ENCODE measurements around the gene MARK3. TPM values are rescaled to one million over a fixed set of nuclear protein-coding genes. Genes with fewer than 3 reads are reported as not detected.

MARK3 gene
- total and polyA plus RNA-seq, 2 of the 13 experiments (the other 11 are each of a cell fraction or from before 2014, with no cell fraction given) = 47.7 to 56.6 TPM

GRCh38 chr14:103549361-103550311 is 164.4 kb downstream of the MARK3 start (continued):
- no peak; the same call in 1 of the 2 replicates for TF ChIP-seq ZNF574 (CRISPR knock-in tag; IDR thresholded peaks at IDR 0.05)
- TF ChIP-seq DR1 (CRISPR knock-in tag; IDR thresholded peaks at IDR 0.05) = no peak
- peak; percentile 48 for TF ChIP-seq ASH2L (IDR thresholded peaks at IDR 0.05; ENCODE audit: insufficient read length, low read depth, low read length)
- TF ChIP-seq ZBTB46 (CRISPR knock-in tag; IDR thresholded peaks at IDR 0.05; ENCODE audit: borderline replicate concordance) = no peak
- TF ChIP-seq TMF1 (CRISPR knock-in tag; IDR thresholded peaks at IDR 0.05; ENCODE audit: low read depth) = no peak
- TF ChIP-seq MIXL1 (CRISPR knock-in tag; IDR thresholded peaks at IDR 0.05) = 0 out of 2 replicates have a peak, but pooled peaks have one; percentile 6
- TF ChIP-seq SNRNP70 (IDR thresholded peaks at IDR 0.05; ENCODE audit: low read depth, low read length) = no peak
- no peak for TF ChIP-seq GPN1 (CRISPR knock-in tag; IDR thresholded peaks at IDR 0.05; ENCODE audit: borderline replicate concordance)
- TF ChIP-seq KDM4B (CRISPR knock-in tag; IDR thresholded peaks at IDR 0.05) = no peak
- no peak for TF ChIP-seq SRSF4 (IDR thresholded peaks at IDR 0.05; ENCODE audit: low read depth, low read length, poor library complexity, severe bottlenecking)
- no peak for TF ChIP-seq KMT2A (CRISPR knock-in tag; IDR thresholded peaks at IDR 0.05)
- no peak for TF ChIP-seq CEBPZ (IDR thresholded peaks at IDR 0.05; ENCODE audit: low read length)
- no peak for TF ChIP-seq MTA3 (CRISPR knock-in tag; IDR thresholded peaks at IDR 0.05)
- no peak for TF ChIP-seq ZFP37 (CRISPR knock-in tag; IDR thresholded peaks at IDR 0.05; ENCODE audit: borderline replicate concordance)
- TF ChIP-seq MAFG (CRISPR knock-in tag; IDR thresholded peaks at IDR 0.05) = no peak
- TF ChIP-seq MED8 (CRISPR knock-in tag; IDR thresholded peaks at IDR 0.05; ENCODE audit: insufficient replicate concordance) = no peak
- 0 out of 2 replicates have a peak, but pooled peaks have one; percentile 18 for TF ChIP-seq KDM5B (CRISPR knock-in tag; IDR thresholded peaks at IDR 0.05; ENCODE audit: borderline replicate concordance)
